Measurements from ENCODE around the gene MON1A. TPM values are rescaled to one million over a fixed set of nuclear protein-coding genes. Genes with fewer than 3 reads are reported as not detected.

The MON1A gene
- total RNA-seq, 1 donor from 2014 or later: 15.5 TPM

- intact Hi-C loops (cut with micrococcal nuclease): no loop called here
- H3K27ac Mint-ChIP-seq: no peak overlapping the region
- no peaks in the 10 kb centered on the region for H3K27me3 Mint-ChIP-seq (ENCODE audit: insufficient read depth)
- H3K9me3 Mint-ChIP-seq: no peaks in the 10 kb centered on the region
- H3K4me1 Mint-ChIP-seq (ENCODE audit: low read depth): peaks cover 3% of the 10 kb centered on the region
- peaks cover 1% of the 10 kb centered on the region for H3K36me3 Mint-ChIP-seq (ENCODE audit: low read depth)
- no peak overlapping the region for H3K4me3 Mint-ChIP-seq
- DNase-seq (ENCODE audit: low spot score): no peak
Measured at GRCh38 chr3:49898991-49899390, 30.6 kb downstream of the MON1A start.

GRCh38 chr3:49896345-49896744 is 33.3 kb downstream of the MON1A start:
- Mint-ChIP-seq H3K27me3 (ENCODE audit: insufficient read depth) (no peaks in the 10 kb centered on the region), H3K36me3 (ENCODE audit: low read depth) (no peaks in the 10 kb centered on the region)
- intact Hi-C loops (cut with micrococcal nuclease): no loop called here

DNA sequence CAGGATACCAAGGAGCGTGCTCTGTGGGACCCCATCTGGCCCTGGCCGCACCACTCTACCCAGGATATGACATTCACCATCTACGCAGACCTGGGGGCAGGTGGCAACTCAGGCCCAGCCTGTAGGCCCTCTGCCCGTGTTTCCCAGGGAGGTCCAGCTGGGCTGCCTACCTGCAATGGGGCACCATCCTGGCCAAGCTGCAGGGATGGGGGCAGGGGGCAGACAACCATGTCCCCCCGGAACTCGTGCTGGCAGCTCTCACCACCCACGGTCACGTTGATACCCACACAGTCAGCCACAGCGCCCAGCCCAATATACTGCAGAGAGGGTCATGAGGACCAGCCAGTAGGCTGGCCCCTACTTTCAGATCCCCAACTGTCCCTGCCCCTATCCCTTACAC is 33.8 kb downstream of the MON1A start:
- DNase-seq (ENCODE audit: low spot score): no peak
- no peaks in the 10 kb centered on the region for H3K27me3 Mint-ChIP-seq (ENCODE audit: insufficient read depth)
- no peaks in the 10 kb centered on the region for H3K9me3 Mint-ChIP-seq
- H3K4me1 Mint-ChIP-seq (ENCODE audit: low read depth): no peaks in the 10 kb centered on the region
- intact Hi-C loops (cut with micrococcal nuclease): no loop called here
- H3K36me3 Mint-ChIP-seq (ENCODE audit: low read depth): no peaks in the 10 kb centered on the region
- no peak overlapping the region for H3K27ac Mint-ChIP-seq
- H3K4me3 Mint-ChIP-seq: no peak overlapping the region

More at GRCh38 chr3:49896345-49896744, 33.3 kb downstream of the MON1A start:
- no peaks in the 10 kb centered on the region for H3K4me1 Mint-ChIP-seq (ENCODE audit: low read depth)
- no peak overlapping the region for H3K4me3 Mint-ChIP-seq
- H3K27ac Mint-ChIP-seq: no peak overlapping the region
- no peak for DNase-seq (ENCODE audit: low spot score)
- H3K9me3 Mint-ChIP-seq: no peaks in the 10 kb centered on the region

DNA sequence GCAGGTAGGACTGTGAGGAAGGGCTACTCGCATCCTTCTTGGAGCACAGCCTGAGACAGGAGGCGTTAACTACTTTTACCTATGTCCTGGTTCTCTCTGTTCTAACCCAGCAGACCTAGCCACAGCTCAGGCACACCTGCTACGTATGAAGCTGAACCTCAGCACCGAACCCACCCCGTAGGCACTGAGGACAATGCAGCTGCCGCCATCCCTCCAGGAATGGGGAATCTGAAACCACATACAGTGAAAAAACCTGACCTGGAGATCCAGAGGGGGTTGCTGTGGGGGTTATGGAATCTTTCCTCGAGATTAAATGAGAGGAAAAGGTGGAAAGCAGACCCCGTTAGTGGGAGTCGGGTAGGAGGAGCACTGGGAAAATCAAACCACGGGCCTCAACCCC is 40.3 kb downstream of the MON1A start:
- H3K9me3 Mint-ChIP-seq: no peaks in the 10 kb centered on the region
- H3K27ac Mint-ChIP-seq: no peak overlapping the region
- H3K27me3 Mint-ChIP-seq (ENCODE audit: insufficient read depth): no peaks in the 10 kb centered on the region
- no peaks in the 10 kb centered on the region for H3K4me1 Mint-ChIP-seq (ENCODE audit: low read depth)
- no peak for DNase-seq (ENCODE audit: low spot score)
- H3K36me3 Mint-ChIP-seq (ENCODE audit: low read depth): no peaks in the 10 kb centered on the region
- H3K4me3 Mint-ChIP-seq: no peak overlapping the region
- intact Hi-C loops (cut with micrococcal nuclease): no loop called here

DNA sequence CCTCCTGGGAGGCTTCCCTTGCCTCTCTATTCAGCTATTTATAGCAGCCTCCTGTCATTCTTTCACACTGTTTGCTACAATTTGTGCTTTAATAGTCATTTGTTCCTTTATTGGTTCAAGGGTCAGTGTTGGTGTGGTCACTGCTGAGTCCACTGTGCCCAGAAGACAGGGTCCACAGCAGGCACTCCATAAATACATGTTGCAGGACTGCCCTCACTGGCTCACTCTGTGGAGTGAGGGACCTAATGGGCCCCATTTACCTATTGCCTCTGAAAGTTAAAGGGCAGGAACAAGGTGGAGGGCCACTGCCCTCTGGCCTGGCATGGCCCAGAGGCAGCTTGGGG is 42.7 kb downstream of the MON1A start:
- Mint-ChIP-seq H3K36me3 (ENCODE audit: low read depth) (no peaks in the 10 kb centered on the region), H3K4me1 (ENCODE audit: low read depth) (no peaks in the 10 kb centered on the region)

DNA sequence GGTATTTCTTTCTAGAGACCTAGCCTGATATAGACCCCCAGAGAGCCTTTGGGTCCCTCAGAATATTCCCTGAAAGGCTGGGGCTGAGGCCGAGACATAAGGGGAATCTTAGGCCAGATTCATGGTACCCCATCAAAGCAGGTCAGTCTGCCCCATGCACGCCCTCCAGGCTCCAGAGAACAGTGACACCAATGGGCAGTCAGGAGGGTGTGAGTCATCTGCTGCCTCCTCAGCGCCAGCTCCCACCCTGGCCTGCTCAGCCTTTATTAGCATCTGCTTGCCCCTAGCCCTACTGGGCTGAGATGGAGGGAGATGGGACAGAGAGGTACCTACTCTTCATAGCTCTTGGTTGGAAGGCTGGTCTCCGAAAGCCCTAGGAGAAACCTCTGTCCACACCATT is 45.6 kb downstream of the MON1A start:
- no peaks in the 10 kb centered on the region for H3K4me1 Mint-ChIP-seq (ENCODE audit: low read depth)
- H3K27me3 Mint-ChIP-seq (ENCODE audit: insufficient read depth): peaks cover 5% of the 10 kb centered on the region
- no peak overlapping the region for H3K27ac Mint-ChIP-seq
- H3K9me3 Mint-ChIP-seq: no peaks in the 10 kb centered on the region
- H3K4me3 Mint-ChIP-seq: no peak overlapping the region
- intact Hi-C loops (cut with micrococcal nuclease): no loop called here
- no peaks in the 10 kb centered on the region for H3K36me3 Mint-ChIP-seq (ENCODE audit: low read depth)
- DNase-seq (ENCODE audit: low spot score): no peak

More for the DNA sequence above, 42.7 kb downstream of the MON1A start:
- DNase-seq (ENCODE audit: low spot score): no peak
- H3K9me3 Mint-ChIP-seq: no peaks in the 10 kb centered on the region
- peaks cover 3% of the 10 kb centered on the region for H3K27me3 Mint-ChIP-seq (ENCODE audit: insufficient read depth)
- intact Hi-C loops (cut with micrococcal nuclease): no loop called here
- no peak overlapping the region for H3K27ac Mint-ChIP-seq
- H3K4me3 Mint-ChIP-seq: no peak overlapping the region

DNA sequence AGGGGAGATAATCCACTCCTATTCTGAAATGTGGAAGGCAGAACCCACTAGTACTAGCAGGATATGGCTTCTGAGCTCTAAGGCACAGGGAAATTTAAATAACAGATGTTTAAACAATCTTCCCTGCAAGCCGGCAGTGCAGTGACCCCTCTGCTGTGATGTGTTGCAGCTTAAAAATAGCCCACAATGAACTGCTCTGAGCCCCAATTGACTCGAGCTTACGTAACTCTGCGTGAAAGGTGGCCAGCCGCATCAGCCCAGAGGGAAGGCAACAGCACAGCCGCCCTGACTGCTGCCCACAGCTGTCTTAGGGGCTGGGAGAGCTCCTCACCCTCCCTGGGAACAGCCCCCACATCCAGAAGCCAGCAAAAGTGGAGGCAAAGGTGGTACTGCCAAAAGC is 47.4 kb downstream of the MON1A start:
- Mint-ChIP-seq H3K36me3 (ENCODE audit: low read depth) (no peaks in the 10 kb centered on the region), H3K4me1 (ENCODE audit: low read depth) (no peaks in the 10 kb centered on the region), H3K9me3 (no peaks in the 10 kb centered on the region), H3K27me3 (ENCODE audit: insufficient read depth) (peaks cover 5% of the 10 kb centered on the region), H3K27ac (no peak overlapping the region), H3K4me3 (no peak overlapping the region)
- intact Hi-C loops (cut with micrococcal nuclease): no loop called here
- no peak for DNase-seq (ENCODE audit: low spot score)

GRCh38 chr3:49880581-49881315 is 48.9 kb downstream of the MON1A start:
- intact Hi-C loops (cut with micrococcal nuclease): no loop called here
- Mint-ChIP-seq H3K27ac (no peak overlapping the region), H3K4me3 (no peak overlapping the region), H3K27me3 (ENCODE audit: insufficient read depth) (peaks cover 5% of the 10 kb centered on the region), H3K9me3 (no peaks in the 10 kb centered on the region), H3K4me1 (ENCODE audit: low read depth) (no peaks in the 10 kb centered on the region), H3K36me3 (ENCODE audit: low read depth) (no peaks in the 10 kb centered on the region)
- no peak for DNase-seq (ENCODE audit: low spot score)

DNA sequence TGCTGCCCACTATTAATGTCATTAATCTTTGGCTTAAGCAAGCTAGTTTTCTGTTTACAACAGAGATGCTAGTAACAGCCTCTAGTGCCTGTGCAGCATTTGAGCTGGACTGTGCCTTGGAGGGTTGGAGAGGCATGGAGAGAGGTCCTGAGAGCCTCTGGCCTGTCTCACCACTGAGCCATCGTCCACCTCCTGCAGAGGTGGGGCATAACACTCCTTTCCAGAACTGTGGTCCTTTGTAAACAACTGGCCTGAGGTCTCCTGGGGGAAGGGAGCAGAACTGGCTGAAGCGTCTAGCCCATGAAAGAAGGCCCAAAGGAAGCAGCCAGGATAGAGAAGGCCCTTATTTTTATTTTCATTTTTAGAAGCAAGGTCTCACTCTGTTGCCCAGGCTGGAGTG is 49.9 kb downstream of the MON1A start:
- intact Hi-C loops (cut with micrococcal nuclease): no loop called here

GRCh38 chr3:49878686-49879085 is 50.9 kb downstream of the MON1A start:
- Mint-ChIP-seq H3K4me1 (ENCODE audit: low read depth) (no peaks in the 10 kb centered on the region), H3K36me3 (ENCODE audit: low read depth) (no peaks in the 10 kb centered on the region)
- intact Hi-C loops (cut with micrococcal nuclease): no loop called here

More for the DNA sequence above, 49.9 kb downstream of the MON1A start:
- H3K27ac Mint-ChIP-seq: no peak overlapping the region
- no peaks in the 10 kb centered on the region for H3K9me3 Mint-ChIP-seq
- H3K36me3 Mint-ChIP-seq (ENCODE audit: low read depth): no peaks in the 10 kb centered on the region
- no peak overlapping the region for H3K4me3 Mint-ChIP-seq
- no peaks in the 10 kb centered on the region for H3K4me1 Mint-ChIP-seq (ENCODE audit: low read depth)
- DNase-seq (ENCODE audit: low spot score): no peak
- H3K27me3 Mint-ChIP-seq (ENCODE audit: insufficient read depth): peaks cover 5% of the 10 kb centered on the region

DNA sequence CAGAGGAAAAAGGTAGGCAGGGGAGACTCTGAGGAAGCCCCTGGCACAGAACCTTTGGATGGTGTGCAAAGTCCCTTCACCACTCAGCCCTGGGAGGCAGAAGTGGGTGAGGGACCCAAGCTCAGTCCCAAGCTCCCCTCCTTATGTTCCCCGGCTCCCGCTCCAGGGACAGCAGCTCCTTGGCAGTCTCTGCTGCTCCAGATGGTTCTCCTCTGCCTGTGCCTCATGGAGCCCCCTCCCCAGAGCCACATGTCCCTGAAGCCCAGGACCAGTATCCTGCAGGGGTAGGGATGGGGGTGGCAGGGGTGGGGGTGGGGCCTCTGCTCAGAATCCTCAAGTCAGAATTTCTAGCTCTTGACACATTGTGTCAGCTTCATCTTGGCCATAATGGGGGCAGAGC is 51.9 kb downstream of the MON1A start:
- Mint-ChIP-seq H3K4me3 (no peak overlapping the region), H3K4me1 (ENCODE audit: low read depth) (no peaks in the 10 kb centered on the region), H3K36me3 (ENCODE audit: low read depth) (no peaks in the 10 kb centered on the region), H3K27me3 (ENCODE audit: insufficient read depth) (peaks cover 2% of the 10 kb centered on the region), H3K27ac (no peak overlapping the region), H3K9me3 (no peaks in the 10 kb centered on the region)
- no peak for DNase-seq (ENCODE audit: low spot score)
- intact Hi-C loops (cut with micrococcal nuclease): no loop called here

More at GRCh38 chr3:49878686-49879085, 50.9 kb downstream of the MON1A start:
- no peak overlapping the region for H3K4me3 Mint-ChIP-seq
- H3K27me3 Mint-ChIP-seq (ENCODE audit: insufficient read depth): peaks cover 5% of the 10 kb centered on the region
- no peak for DNase-seq (ENCODE audit: low spot score)
- H3K27ac Mint-ChIP-seq: no peak overlapping the region
- no peaks in the 10 kb centered on the region for H3K9me3 Mint-ChIP-seq

- Mint-ChIP-seq H3K9me3 (no peaks in the 10 kb centered on the region), H3K4me1 (ENCODE audit: low read depth) (no peaks in the 10 kb centered on the region), H3K27ac (no peak overlapping the region), H3K36me3 (ENCODE audit: low read depth) (no peaks in the 10 kb centered on the region), H3K4me3 (no peak overlapping the region), H3K27me3 (ENCODE audit: insufficient read depth) (peaks cover under 1% of the 10 kb centered on the region)
- no peak for DNase-seq (ENCODE audit: low spot score)
- intact Hi-C loops (cut with micrococcal nuclease): no loop called here
Measured at GRCh38 chr3:49876567-49876966, 53.0 kb downstream of the MON1A start.

DNA sequence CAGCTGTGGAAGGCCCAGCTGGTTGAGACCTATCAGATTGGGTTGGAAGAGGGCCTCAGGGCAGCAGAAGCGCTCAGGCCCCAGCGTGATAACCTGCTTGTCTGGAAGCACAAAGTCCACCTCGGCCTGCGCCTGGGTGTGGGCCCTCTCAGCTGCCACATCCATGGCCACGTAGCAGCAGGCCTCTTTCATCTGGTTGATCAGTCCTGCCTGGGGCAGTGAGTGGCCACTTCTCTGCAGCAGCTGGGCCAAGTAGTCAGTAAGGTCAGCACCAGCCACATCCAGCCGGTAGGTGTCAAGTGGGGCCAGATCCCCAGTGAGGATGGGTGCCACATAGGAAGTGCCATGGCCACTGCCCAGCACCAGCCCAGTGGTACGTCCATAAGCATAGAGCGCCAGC is 56.0 kb downstream of the MON1A start:
- Mint-ChIP-seq H3K36me3 (ENCODE audit: low read depth) (no peaks in the 10 kb centered on the region), H3K4me3 (no peak overlapping the region), H3K4me1 (ENCODE audit: low read depth) (no peaks in the 10 kb centered on the region), H3K27me3 (ENCODE audit: insufficient read depth) (peaks cover 16% of the 10 kb centered on the region), H3K27ac (no peak overlapping the region), H3K9me3 (no peaks in the 10 kb centered on the region)
- DNase-seq (ENCODE audit: low spot score): no peak
- intact Hi-C loops (cut with micrococcal nuclease): no loop called here

GRCh38 chr3:49872801-49873281 is 56.8 kb downstream of the MON1A start:
- Mint-ChIP-seq H3K4me1 (ENCODE audit: low read depth) (no peaks in the 10 kb centered on the region), H3K36me3 (ENCODE audit: low read depth) (no peaks in the 10 kb centered on the region), H3K27ac (no peak overlapping the region), H3K4me3 (no peak overlapping the region), H3K27me3 (ENCODE audit: insufficient read depth) (peaks cover 23% of the 10 kb centered on the region), H3K9me3 (no peaks in the 10 kb centered on the region)
- no peak for DNase-seq (ENCODE audit: low spot score)
- intact Hi-C loops (cut with micrococcal nuclease): no loop called here
